Ovary (tissue), 9 donors: ENCODE measurements around the gene ETFRF1. TPM values are rescaled to one million over a fixed set of nuclear protein-coding genes. Genes with fewer than 3 reads are reported as not detected.
A peak's percentile ranks its signal among the peaks of the same experiment; 100 is the strongest.

Source experiments
- DNase-seq, 5 donors: peaks; one replicate each; pipeline ENCODE4 v3.0.0-alpha.2; 2019 to 2020
- H3K27ac ChIP-seq, 2 donors: fragments of 200-600 bp; one replicate each; pipeline versions ENCODE4 v1.5.1 to v1.8.0; 2019 to 2022
- H3K27me3 ChIP-seq: fragments of 200-600 bp; one replicate; pipeline ENCODE4 v1.8.0; 2022
- H3K36me3 ChIP-seq: fragments of 200-600 bp; sonication (generic); one replicate; pipeline ENCODE4 v1.5.1; 2019
- H3K4me1 ChIP-seq: one replicate; pipeline ENCODE4 v1.8.1; 2013; ENCODE audit warnings: mild to moderate bottlenecking, moderate library complexity; ENCODE audit not compliant: insufficient read depth
- H3K4me3 ChIP-seq: fragments of 200-600 bp; sonication (generic); one replicate; pipeline ENCODE4 v1.5.1; 2017
- H3K9me3 ChIP-seq, 2 donors: fragments of 200-600 bp in 1 of 2; sonication (generic) in 1 of 2; one replicate each; pipeline versions ENCODE4 v1.5.1 to v1.8.1; 2013 to 2019; ENCODE audit warnings: mild to moderate bottlenecking in 1 of 2, moderate library complexity in 1 of 2
- CTCF ChIP-seq, 3 donors: fragments of 450-650 bp in 2 of 3; fragments of 200-600 bp in 1 of 3; IDR thresholded peaks; one replicate each; pipeline versions ENCODE4 v1.5.1 to v1.8.0; 2016 to 2022; ENCODE audit warnings: antibody characterized with exemption in 3 of 3, mild to moderate bottlenecking in 1 of 3
- EP300 ChIP-seq: sonication (generic); formaldehyde crosslinking; IDR thresholded peaks from one replicate; pipeline ENCODE4 v1.6.1; 2017; ENCODE audit warnings: antibody characterized with exemption
- POLR2A ChIP-seq: fragments of 450-650 bp; IDR thresholded peaks from one replicate; pipeline ENCODE4 v1.6.1; 2017; ENCODE audit warnings: antibody characterized with exemption, mild to moderate bottlenecking, moderate library complexity
- WGBS, 3 donors: extraction: QIAGEN DNeasy Blood & Tissue Kit in 1 of 3; methylation state at CpG; one replicate each; pipeline versions ENCODE4 v1.1.5 to v1.1.7; 2013 to 2017; 5-methylcytosine and 5-hydroxymethylcytosine counted together
- intact Hi-C, 4 donors: fragments of 100-400 bp; cut with DNase I; formaldehyde crosslinking; loops; one replicate each; pipeline versions ENCODE4 v1.11.0 to v1.15.1; 2022 to 2023
- polyA plus RNA-seq, 2 donors: library from polyadenylated mRNA; stranded (reverse); fragments of 200-250 nt in 1 of 2; fragments of 350-450 nt in 1 of 2; fragmentation: Illumina TruSeq in 1 of 2; extraction: RNeasy Lipid Tissue Mini Kit (QIAGEN cat#74804) in 1 of 2; gene quantifications; one replicate each; pipeline ENCODE4 v1.2.3, GENCODE V29; 2013 to 2014
- total RNA-seq, 7 donors: library from RNA; depleted of rRNA in 2 of 7; stranded (reverse); fragments of >200 nt in 2 of 7; fragmentation: NEBNext Ultra II Directional in 3 of 7; extraction: Animal tissue kit (Norgen Biotek cat#: 25700) in 3 of 7; gene quantifications; one replicate each; pipeline versions ENCODE4 v1.1.0 to v1.2.4, GENCODE V29; 2016 to 2023
- donor health status: DM: no; HTN: no; CAD: no; lungs with moderate emphysema.
- donor health status: DM: no; HTN: no; CAD: no.
- donor health status: Bipolar disorder and iron deficiency.
- donor health status: DM: yes; HTN: yes; CAD: no.
- donor health status: DM: no; HTN: no; CAD: no.
- donor health status: DM: yes; HTN: yes; CAD: no.

ETFRF1 gene
- total and polyA plus RNA-seq, 9 donors: 18.2 to 40.1 (median 27.1) TPM

DNA sequence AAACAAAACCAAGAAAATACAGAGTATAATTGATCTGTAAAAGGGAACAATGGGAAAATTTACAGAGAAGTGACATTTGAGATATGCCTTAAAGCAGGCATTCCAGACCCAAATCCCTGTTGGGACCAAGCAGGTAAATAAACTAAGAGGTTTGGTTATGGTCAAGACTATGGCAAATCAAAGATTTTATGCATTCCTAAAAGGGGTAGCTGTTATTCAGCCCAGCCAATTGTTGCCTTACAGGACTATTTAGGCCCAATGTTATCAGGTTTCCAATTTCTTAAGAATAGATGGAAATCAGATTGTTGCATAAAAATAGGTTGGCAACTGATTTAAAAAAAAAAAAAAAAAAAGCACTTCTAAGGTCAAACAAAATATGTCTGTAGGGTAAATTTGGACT, 5.4 kb upstream of the ETFRF1 start:
- Histone ChIP-seq H3K4me1 (no peaks in the 10 kb centered on the region), H3K9me3 (no peaks in the 10 kb centered on the region), H3K36me3 (no peaks in the 10 kb centered on the region), H3K27ac (no peak overlapping the region), H3K4me3 (no peak overlapping the region), H3K27me3 (no peaks in the 10 kb centered on the region)
- intact Hi-C loops: no loop called here
- no peak for DNase-seq
- no peak for TF ChIP-seq CTCF (IDR thresholded peaks at IDR 0.05)
- TF ChIP-seq POLR2A: no peak
- no peak for TF ChIP-seq EP300

DNA sequence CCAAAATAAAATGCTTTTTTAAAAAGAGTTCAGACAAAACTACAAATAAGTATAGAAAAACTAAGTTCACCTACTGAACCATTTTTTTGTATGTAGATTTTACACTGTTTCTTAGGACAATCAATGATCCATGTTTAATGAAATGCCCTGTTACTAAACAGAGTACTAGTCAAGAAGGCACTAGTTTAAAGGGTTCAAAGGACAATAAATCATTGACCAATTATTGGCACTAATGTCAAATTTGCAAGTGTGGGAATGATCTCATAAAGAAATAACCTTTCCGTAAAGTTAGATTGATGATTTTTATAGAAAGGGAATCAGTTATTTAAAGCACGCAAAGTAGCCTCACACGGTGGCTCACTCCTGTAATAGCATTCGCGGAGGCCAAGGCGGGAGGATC, 4.2 kb upstream of the ETFRF1 start:
- intact Hi-C loops: no loop called here
- Histone ChIP-seq H3K4me1 (no peaks in the 10 kb centered on the region), H3K4me3 (no peak overlapping the region), H3K9me3 (no peaks in the 10 kb centered on the region), H3K27me3 (no peaks in the 10 kb centered on the region), H3K27ac (no peak overlapping the region), H3K36me3 (no peaks in the 10 kb centered on the region)
- TF ChIP-seq CTCF (IDR thresholded peaks at IDR 0.05): no peak
- no peak for TF ChIP-seq POLR2A
- TF ChIP-seq EP300: no peak
- WGBS, 3 donors: 95 to 97% (median 96%) methylated on average over 6 of the region's 6 CpGs
- DNase-seq: no peak

- 24 to 27% (median 25%) methylated on average over 1 of the region's 1 CpG for WGBS, 3 donors
- no peaks in the 10 kb centered on the region for H3K9me3 ChIP-seq
- no peaks in the 10 kb centered on the region for H3K4me1 ChIP-seq
- peak overlapping the region; percentile 66 for H3K4me3 ChIP-seq
- no peaks in the 10 kb centered on the region for H3K36me3 ChIP-seq
- H3K27me3 ChIP-seq: no peaks in the 10 kb centered on the region
- intact Hi-C loops: no loop called here
- H3K27ac ChIP-seq: no peak overlapping the region
- TF ChIP-seq CTCF (IDR thresholded peaks at IDR 0.05): no peak
- TF ChIP-seq POLR2A: no peak
- no peak for TF ChIP-seq EP300
- DNase-seq: no peak
These were observed 823 bp upstream of the ETFRF1 start for GRCh38 chr12:25194214-25194613.

DNA sequence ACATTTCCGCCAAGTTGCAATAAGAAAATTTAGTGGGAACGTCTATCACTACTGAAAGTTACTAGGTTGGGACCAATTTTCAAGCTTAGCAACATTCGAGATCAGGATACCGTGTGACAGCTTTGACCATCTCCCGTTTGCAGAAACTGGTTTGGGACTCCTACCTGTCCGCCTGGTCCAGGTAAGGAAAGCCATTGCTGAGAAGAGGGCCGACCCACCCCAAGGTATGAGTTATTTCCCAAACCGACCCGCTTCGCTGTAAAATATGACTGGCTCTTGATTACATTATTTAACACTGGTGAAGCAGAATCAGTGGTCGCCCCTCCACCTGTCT, 348 bp upstream of the ETFRF1 start:
- Histone ChIP-seq H3K4me3 (peak overlapping the region; percentile 66), H3K9me3 (no peaks in the 10 kb centered on the region), H3K27ac (peak overlapping the region in 1 of 2 donors; percentile 92), H3K4me1 (no peaks in the 10 kb centered on the region), H3K27me3 (no peaks in the 10 kb centered on the region), H3K36me3 (no peaks in the 10 kb centered on the region)
- intact Hi-C loops: no loop called here
- TF ChIP-seq POLR2A: no peak
- no peak for TF ChIP-seq EP300
- TF ChIP-seq CTCF (IDR thresholded peaks at IDR 0.05): no peak
- no peak for DNase-seq
- WGBS, 3 donors: 4 to 6% (median 6%) methylated on average over 11 of the region's 11 CpGs

DNA sequence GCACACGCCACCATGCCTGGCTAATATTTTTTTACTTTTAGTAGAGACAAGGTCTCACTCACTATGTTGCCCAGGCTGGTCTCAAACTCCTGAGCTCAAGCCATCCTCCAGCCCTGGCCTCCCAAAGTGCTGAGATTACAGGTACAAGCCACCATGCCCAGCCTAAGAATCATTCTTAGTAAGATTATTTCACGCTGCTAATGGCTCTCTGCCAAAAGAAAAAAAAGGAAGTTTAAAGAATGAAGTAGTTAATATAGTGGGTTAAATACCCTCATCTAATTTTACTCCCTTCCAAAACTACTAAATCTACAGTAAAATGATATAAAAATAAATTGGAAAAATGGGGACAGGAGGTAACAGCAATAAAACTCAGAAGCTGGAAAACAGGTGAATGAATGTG, 2.6 kb downstream of the ETFRF1 start:
- no peak for DNase-seq
- intact Hi-C loops: no loop called here
- Histone ChIP-seq H3K36me3 (no peaks in the 10 kb centered on the region), H3K4me1 (no peaks in the 10 kb centered on the region), H3K9me3 (no peaks in the 10 kb centered on the region), H3K27me3 (no peaks in the 10 kb centered on the region), H3K4me3 (no peak overlapping the region), H3K27ac (no peak overlapping the region)
- 68 to 80% (median 78%) methylated on average over 2 of the region's 2 CpGs for WGBS, 3 donors
- TF ChIP-seq POLR2A: no peak
- no peak for TF ChIP-seq EP300
- TF ChIP-seq CTCF (IDR thresholded peaks at IDR 0.05): no peak
